Erythroblast (primary cell): ENCODE results near the gene SLC7A4.

ENCODE experiments used
- GATA1 ChIP-seq: IDR thresholded peaks from 2 replicates; pipeline ENCODE4 v1.6.1; 2011; ENCODE audit warnings: low read depth, mild to moderate bottlenecking, control low read depth, low read length, moderate library complexity
- POLR2A ChIP-seq: IDR thresholded peaks from 2 replicates; pipeline ENCODE4 v1.6.1; 2011; ENCODE audit warnings: mild to moderate bottlenecking, low read length

- no peak for TF ChIP-seq POLR2A
- no peak for TF ChIP-seq GATA1
Observed at GRCh38 chr22:20986365-20986764, 46.0 kb downstream of the SLC7A4 start.
